RCC 7860 (cell line): ENCODE results near the gene RBM33.

Source experiments
- DNase-seq: peaks from one replicate; pipeline ENCODE4 v3.0.0-alpha.2; 2015; ENCODE audit warnings: low spot score
- FAIRE-seq: peaks from 2 replicates; lab custom pipeline; 2012; peaks lifted over from hg19 to GRCh38; lab: Jason Lieb, UNC

The RBM33 gene

DNA sequence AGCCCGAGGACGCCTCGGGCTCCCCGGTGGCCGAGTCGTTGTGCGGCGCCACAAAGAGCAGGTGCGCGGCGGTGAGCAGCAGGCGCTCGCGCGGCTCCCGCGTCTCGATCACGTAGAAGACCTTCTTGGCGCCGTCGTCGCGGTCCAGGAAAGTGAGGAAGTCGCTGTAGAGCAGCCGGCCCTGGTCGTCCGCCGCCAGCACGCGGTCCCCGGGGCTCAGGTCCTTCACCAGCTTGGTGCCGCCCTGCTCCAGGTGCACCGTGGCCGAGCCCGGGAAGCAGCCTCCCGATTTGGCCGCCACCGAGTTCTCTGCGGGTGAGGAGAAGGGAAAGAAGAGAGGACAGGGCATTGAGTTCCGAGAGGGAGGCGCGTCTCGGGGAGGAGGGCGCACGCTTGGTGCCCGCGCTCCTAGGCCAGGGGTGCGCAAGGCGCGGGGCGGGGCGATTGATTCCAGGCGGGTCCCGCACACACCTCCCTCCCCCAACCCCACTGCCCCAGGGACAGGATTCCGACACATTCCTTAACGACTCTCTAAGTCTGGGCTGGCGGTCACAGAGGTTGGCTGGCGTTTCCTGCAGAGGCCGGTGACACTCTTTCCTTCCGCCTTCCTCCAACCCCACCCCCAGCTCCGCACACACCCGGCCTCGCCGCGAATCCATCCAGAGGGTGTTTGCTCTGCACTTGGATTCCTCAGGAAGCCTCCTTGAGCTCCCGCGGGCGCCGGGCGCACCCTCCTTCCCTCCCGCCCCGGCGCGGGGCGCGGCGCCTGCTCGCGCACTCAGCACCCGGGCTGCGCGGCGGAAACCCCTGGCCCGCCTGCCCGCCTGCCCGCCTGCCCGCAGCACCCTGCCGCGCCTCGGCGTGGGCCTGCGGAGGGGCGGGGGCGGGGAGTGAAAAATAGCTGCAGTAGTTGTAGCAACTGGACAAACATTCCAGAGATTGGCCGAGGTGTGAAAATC is 159.2 kb downstream of the RBM33 start:
- FAIRE-seq, result no peak
- DNase-seq, result no peak

- FAIRE-seq, result no peak
- DNase-seq, result no peak
Observed at GRCh38 chr7:155804431-155804831, 160.0 kb downstream of the RBM33 start.

GRCh38 chr7:155804897-155805825 is 160.7 kb downstream of the RBM33 start:
- FAIRE-seq (no peak), DNase-seq (no peak)

DNA sequence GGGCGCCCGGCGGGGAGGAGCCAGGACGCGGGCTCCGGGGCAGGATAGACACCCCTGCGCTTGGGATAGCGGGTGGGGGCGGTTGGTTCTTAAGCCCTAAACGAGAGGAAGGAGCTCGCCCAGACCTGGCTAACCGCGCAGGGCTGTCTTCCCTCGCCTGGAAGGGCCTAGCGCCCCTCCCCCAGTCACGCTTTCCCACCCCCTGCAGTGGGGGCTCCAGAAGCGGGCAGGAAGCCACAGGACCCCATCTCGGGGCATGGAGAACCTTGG is 161.3 kb downstream of the RBM33 start:
- FAIRE-seq (no peak), DNase-seq (no peak)

DNA sequence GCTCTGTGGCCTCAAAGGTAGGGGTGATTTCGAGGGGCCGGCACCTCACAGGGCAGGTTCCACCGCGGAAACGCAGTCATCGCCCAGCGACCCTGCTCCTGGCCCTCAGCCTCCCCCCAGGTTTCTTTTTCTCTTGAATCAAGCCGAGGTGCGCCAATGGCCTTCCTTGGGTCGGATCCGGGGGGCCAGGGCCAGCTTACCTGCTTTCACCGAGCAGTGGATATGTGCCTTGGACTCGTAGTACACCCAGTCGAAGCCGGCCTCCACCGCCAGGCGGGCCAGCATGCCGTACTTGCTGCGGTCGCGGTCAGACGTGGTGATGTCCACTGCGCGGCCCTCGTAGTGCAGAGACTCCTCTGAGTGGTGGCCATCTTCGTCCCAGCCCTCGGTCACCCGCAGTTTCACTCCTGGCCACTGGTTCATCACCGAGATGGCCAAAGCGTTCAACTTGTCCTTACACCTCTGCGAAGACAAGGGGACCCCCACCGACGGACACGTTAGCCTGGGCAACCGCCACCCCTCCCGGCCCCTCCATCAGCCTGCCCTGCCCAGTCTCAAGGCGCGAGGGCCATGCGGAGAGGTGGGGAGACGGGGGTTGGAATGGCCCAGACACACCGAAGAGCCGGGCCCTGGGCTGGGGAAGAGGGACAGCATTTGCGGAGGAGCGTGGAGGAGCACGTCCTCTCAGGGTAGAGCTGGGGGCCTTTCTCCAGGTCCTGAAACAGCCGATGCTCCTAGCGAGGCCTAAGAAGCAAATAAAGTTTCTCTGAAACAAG is 161.8 kb downstream of the RBM33 start:
- FAIRE-seq, result no peak
- DNase-seq, result no peak

DNA sequence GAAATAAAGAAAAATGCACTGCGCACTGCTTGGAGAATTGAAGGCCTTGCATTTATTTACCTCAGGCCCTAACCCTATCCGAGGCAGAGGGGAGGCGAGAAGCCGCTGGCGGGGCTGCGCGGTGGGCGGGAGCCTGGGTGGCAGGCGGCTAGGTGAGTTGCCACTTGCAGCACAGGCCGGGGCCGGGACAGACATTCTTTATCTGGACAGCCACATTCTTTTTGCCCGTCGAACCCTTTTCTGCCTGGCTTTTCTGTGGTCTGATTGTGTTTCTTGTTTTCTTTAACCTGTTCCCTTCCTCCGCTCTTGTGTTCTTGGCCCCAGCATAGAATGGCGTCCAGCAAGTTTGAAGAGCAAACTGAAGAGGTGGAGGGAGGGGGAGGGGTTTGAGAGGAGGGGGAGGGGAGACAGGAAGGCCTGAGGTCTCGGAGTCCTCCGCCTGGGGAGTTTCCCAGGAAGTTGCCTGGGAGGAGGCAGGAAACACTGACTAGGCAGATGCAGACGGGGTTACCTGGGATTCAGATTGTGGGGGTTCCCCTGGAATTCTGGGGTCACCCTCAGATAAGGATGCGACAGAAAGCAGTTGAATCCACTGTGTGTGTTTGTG is 162.7 kb downstream of the RBM33 start:
- no peak for FAIRE-seq
- no peak for DNase-seq

DNA sequence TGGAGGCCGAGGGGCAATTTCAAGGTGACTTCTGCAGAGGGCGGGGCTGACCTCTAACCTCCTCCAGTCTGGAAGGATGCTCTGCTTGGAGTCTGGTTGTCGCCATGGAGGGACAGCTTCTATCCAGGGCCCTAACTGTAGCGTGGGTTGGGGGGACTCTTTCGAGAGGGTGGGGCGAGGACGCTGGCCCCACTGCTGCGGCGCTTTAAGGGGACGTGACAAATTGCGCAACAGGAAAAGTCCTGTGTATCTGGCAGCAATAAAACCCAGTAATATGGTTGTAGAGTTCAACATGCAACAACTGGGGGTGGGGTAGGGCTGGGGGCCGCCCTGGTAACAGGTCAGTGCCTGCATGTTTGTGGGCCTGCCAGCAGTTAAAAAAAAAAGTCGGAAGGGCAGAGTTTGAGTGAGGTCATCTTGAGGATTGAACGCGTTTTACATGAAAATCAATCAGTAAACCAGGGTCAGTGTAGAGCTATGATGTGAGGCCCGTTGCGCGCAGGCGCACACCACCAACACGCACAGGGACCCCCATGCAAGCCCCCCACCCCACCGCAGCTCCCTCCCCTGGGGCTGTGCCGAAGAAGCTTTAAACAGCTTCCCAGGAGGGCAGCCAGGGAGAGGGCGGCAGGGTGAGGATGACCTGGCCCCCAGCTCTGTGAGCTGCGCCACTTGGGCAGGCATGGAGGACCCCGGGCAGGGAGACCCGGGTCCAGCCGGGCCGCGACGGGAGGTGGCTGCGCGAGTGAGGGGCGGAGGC is 163.5 kb downstream of the RBM33 start:
- FAIRE-seq (no peak), DNase-seq (no peak)

DNA sequence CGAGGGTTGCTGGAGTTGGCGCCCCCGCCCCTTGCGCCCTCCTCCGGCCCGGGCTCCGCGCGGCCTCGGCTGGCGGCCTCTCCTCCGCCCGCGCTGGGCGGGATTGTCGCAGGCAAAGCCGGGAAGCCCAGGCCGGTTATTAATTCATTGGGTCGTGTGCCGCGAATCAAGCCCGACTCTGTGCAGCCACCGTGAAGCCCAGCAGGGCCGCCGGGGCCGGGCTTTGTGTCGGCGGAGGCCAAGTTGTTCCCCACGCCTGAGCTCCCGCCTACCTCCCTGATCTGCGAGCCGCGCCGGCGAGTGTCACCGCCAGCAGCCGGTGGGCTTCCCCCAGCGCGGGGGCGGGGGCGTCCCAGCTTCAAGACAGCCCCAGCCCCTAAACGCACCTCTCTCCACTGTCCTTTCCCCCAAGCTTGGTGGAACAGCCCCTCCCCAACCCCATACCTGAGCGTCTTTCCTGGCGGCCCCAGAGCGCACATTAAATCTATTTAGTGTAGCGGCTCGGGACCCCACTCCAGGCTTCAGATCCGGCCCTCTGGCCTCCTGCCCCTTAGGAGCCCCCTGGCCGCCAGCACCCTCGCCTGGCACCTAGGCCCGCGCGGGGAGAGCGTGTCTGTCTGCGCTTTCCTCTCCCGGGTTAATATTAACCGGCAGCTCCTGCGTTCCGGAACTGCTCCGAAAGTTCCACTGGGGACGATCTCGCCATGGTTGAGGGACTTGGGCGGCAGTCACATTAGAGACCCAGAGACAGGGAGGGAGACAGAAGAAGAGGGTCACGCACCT is 164.3 kb downstream of the RBM33 start:
- no peak for FAIRE-seq

DNA sequence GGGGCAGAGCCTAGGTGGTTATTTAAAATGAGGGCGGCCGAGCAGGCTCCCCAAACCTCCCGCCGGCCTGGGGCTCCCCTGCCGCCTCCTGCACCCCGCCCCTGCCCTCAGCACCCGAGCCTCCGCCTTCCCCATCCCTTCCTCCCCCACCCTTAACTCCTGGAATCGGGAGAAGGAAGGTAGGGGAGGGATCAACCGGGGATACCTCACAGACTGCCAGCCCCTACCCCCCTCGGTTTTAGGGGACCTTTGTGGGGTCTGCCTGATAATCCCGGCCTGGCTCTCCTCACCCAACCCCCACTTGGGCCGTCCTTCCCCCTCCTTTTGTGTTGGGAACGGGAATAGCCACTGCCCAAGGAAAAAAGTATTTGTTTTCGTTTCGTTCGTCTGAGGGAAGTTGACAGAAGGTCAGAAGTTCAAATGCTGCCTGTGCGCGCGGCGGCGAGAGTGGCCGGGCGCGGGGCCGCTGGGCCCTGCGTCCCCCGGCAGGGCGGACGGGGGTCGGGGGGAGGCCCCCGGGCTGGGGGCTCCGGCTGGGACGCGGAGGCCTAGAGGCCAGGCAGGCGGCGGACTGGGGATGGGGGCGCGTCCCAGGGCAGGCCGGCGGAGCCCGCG is 165.0 kb downstream of the RBM33 start:
- FAIRE-seq, result no peak

More for the DNA sequence above, 164.3 kb downstream of the RBM33 start:
- peak; percentile 52 for DNase-seq

DNA sequence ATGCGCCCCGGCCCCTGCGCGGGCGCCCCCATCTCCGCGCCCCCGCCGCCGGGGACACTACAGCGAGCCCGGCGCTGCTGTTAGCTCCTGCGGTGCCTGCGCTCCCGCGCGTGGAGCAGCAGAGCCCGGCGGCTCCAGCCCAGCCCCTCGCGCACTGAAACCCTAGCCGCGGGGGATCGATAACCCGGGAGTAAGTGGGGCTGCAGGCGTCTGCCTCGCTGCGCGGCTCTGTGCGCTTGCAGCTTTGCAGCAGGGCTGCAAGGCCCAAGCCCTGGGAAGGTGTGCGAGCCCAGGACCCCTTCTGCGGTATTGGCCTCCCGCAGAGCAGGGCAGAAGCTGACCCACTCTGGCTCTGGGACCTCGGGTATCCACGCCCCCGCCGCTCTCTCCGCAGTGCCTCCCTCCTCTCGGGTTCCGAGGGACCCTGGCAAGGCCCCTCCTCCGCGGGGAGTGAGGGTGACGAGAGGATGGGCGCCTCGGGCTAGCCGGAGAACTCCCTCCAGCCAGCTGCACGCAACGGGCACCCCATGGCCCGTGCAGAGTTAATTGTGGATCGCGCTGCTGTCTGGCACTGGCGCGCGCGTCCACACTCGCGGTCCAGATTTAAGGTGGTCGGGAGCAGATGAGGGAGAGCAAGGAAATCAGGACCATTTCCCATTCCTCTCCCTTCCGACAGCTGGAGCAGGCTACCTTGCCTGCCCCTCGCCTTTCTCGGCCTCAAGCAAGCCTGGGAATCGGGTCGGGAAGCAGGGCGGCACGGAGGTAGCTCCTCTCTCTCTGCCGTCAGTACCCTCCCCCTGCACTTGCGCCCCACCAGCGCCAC is 165.7 kb downstream of the RBM33 start:
- DNase-seq, result no peak
- FAIRE-seq, result no peak

More for the DNA sequence above, 165.0 kb downstream of the RBM33 start:
- DNase-seq, result no peak

- FAIRE-seq (no peak), DNase-seq (no peak)
Observed at GRCh38 chr7:155810770-155811559, 166.5 kb downstream of the RBM33 start.

DNA sequence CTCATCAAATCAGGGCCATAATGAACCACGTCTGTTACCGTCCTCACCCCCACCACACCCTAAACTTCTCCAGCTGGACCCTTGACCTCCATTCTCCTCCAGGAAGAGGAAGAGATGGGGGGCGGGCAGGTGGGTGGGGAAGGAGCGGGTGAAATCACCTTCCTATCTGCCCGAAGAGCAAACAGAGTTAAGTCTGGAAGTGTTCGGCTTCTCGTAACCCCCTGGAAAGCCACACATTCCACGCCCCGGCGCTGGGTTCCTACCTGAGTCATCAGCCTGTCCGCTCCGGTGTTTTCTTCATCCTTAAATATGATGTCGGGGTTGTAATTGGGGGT is 167.1 kb downstream of the RBM33 start:
- DNase-seq (no peak), FAIRE-seq (no peak)

DNA sequence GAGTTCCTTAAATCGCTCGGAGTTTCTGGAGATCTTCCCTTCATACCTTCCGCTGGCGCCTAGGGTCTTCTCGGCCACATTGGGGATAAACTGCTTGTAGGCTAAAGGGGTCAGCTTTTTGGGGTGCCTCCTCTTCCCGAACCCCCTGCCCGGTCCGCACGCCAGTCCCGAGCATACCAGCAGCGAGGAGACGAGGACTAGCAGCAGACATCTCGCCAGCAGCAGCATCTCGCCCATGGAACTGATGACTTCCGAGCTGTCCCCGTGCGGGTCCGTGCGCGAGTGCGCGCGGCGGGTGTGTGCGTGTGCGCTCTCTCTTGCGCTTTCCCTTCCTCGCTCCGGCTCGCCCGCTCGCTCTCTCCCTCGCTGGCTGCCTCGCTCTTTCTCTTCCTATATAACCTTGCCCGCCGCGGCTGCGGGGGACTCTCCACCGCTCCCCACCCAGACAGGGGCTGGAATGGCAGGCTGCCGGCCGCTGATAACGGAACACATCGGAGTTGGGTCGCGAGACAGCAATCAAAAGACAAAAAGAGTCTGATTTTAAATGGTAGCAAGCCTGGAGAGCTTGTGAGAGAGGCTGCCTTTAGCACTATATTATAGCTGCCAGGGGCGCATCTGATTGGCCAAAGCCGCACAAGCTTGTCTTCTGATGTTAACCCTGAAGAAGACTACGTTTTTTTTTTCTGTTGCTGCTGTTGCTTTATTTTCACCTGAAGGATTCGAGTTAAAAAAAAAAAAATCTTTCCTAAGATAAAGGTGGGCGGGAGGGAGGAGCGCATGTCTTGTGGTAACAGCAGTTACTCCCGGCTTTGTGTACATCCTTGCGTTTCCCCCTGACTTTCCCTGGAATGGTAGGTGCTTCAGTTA is 167.7 kb downstream of the RBM33 start, which contains the start of gene SHH:
TSS of gene SHH (minus strand) at position 569 of the 867 bp plus-strand sequence. CDS start at position 228, 341 bp downstream.
- DNase-seq (no peak), FAIRE-seq (no peak)

- no peak for FAIRE-seq
Observed at GRCh38 chr7:155813125-155813524, 168.7 kb downstream of the RBM33 start.

DNA sequence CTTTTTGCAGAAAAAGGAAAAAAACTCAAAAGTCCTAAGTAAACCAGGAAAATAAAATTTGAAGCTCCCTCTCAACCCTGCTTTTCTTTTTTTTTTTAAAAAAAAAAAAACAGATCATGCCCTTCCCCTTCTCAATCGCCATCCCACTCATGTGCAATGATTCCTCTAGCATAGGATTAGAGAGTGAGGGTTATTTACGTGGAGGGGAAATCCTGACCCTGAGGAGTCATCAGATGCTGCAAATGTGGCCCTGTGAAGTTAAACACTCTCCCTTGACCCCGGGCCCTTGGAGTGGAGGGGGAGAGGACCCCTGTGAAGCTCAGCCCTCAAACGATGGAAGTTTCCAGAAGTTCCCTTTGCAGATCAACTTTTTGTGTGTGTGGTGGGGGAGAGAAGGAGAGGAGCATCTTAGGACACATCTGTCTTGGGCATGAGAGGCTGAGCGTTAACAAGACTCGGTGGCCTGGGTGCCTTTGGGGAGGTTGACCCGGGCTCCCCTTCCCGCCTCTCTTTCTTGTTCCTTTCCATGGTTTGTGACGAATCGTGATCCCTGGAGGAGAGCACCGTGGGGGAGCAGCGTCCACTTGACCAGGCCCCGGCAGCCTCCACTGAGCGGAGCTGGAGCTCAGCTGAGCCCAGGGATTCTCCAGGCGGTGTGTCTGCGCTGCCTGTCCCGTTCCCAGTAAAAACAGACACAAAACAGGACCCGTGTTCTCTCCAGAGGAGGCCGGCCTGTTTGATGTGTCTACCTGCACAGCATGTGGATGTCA is 169.3 kb downstream of the RBM33 start:
- DNase-seq (no peak), FAIRE-seq (no peak)

More at GRCh38 chr7:155813125-155813524, 168.7 kb downstream of the RBM33 start:
- no peak for DNase-seq
